ENCODE measurements around the gene EGR2. TPM values are rescaled to one million over a fixed set of nuclear protein-coding genes. Genes with fewer than 3 reads are reported as not detected.

Gene EGR2
- polyA plus RNA-seq (2011; rRNA removed) (1.6 and 4.4 TPM in 2 replicates), polyA plus RNA-seq (2017; fragmentation: RNase III; extraction: RNeasy Plus Mini Kit Qiagen cat#74134 plus additional on column Dnase treatment) (0.13 TPM in 1 of 3 replicates, not detected in the others), polyA minus RNA-seq (2011; rRNA and poly(A)+ RNA removed) (4.3 and 4.6 TPM in 2 replicates)
- polyA plus RNA-seq (2012; cell fraction: cytosol; rRNA removed), result 0.30 and 0.49 TPM in 2 replicates
- 0.80 and 1.1 TPM in 2 replicates for polyA plus RNA-seq (2012; cell fraction: nucleus; rRNA removed)

- Histone ChIP-seq H3K9me3 (no peaks in the 10 kb centered on the region), H3K27ac (peak within 1 kb of the TSS; percentile 38 to 86; a peak in 4 of 6 replicates), H3K4me2 (peak within 1 kb of the TSS; percentile 82), H3K4me3 (peak within 1 kb of the TSS; percentile 58), H3K4me1 (peaks cover 18% of the 10 kb centered on the region)
- DNase-seq (ENCODE audit: low read depth in 1 of 2, low spot score in 1 of 2) (peak; percentile 90 to 95), ATAC-seq (peak; percentile 78 to 88), FAIRE-seq (no peak)
- ChIA-PET CTCF (interaction anchor here (0.5 to 6.2 kb wide), 11 partner anchors 13 to 552 kb away, joined by 3 to 62 read pairs (median 5); no protein-coding TSS in a partner anchor), POLR2A (interaction anchor here (2.5 kb wide), 1 partner anchor 12 kb away, joined by 14 read pairs; the partner anchor contains the start of gene ADO)
- TF ChIP-seq CHD2 (IDR thresholded peaks at IDR 0.05; ENCODE audit: low read length, partially characterized antibody) (no peak), TP53 (CRISPR knock-in tag; IDR thresholded peaks at IDR 0.05) (no peak), PHF8 (IDR thresholded peaks at IDR 0.05; ENCODE audit: borderline replicate concordance, low read depth) (peak; percentile 60; the same call in 1 of the 2 replicates), RNF2 (IDR thresholded peaks at IDR 0.05; ENCODE audit: borderline replicate concordance, low read depth) (peak; percentile 24; the same call in 1 of the 2 replicates), CEBPB (IDR thresholded peaks at IDR 0.05) (no peak), ZSCAN20 (CRISPR knock-in tag; IDR thresholded peaks at IDR 0.05) (no peak), GATA3 (IDR thresholded peaks at IDR 0.05; ENCODE audit: borderline replicate concordance) (no peak), NPAS2 (CRISPR knock-in tag; IDR thresholded peaks at IDR 0.05; ENCODE audit: borderline replicate concordance) (no peak), HOXB5 (CRISPR knock-in tag; IDR thresholded peaks at IDR 0.05) (0 out of 2 replicates have a peak, but pooled peaks have one; percentile 45), TFCP2L1 (CRISPR knock-in tag; IDR thresholded peaks at IDR 0.05) (no peak), RAD21 (conservative IDR thresholded peaks at IDR 0.05 in 1 of 2, IDR thresholded peaks at IDR 0.05 in 1 of 2) (no peak), POLR2A (IDR thresholded peaks at IDR 0.05; ENCODE audit: low read length) (no peak), ZFP36 (IDR thresholded peaks at IDR 0.05; ENCODE audit: borderline replicate concordance, partially characterized antibody) (peak; percentile 97)
- TF ChIP-seq, protein P1, sequence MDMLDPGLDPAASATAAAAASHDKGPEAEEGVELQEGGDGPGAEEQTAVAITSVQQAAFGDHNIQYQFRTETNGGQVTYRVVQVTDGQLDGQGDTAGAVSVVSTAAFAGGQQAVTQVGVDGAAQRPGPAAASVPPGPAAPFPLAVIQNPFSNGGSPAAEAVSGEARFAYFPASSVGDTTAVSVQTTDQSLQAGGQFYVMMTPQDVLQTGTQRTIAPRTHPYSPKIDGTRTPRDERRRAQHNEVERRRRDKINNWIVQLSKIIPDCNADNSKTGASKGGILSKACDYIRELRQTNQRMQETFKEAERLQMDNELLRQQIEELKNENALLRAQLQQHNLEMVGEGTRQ (IDR thresholded peaks at IDR 0.05), result peak; percentile 77
- TF ChIP-seq, protein P2, sequence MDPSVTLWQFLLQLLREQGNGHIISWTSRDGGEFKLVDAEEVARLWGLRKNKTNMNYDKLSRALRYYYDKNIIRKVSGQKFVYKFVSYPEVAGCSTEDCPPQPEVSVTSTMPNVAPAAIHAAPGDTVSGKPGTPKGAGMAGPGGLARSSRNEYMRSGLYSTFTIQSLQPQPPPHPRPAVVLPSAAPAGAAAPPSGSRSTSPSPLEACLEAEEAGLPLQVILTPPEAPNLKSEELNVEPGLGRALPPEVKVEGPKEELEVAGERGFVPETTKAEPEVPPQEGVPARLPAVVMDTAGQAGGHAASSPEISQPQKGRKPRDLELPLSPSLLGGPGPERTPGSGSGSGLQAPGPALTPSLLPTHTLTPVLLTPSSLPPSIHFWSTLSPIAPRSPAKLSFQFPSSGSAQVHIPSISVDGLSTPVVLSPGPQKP (IDR thresholded peaks at IDR 0.05; ENCODE audit: low read depth, low read length), result peak; percentile 95
- TF ChIP-seq, protein P3, sequence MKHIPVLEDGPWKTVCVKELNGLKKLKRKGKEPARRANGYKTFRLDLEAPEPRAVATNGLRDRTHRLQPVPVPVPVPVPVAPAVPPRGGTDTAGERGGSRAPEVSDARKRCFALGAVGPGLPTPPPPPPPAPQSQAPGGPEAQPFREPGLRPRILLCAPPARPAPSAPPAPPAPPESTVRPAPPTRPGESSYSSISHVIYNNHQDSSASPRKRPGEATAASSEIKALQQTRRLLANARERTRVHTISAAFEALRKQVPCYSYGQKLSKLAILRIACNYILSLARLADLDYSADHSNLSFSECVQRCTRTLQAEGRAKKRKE (CRISPR knock-in tag; IDR thresholded peaks at IDR 0.05; ENCODE audit: low read depth), result no peak
- under 1% methylated on average over 32 of the region's 53 CpGs for WGBS (ENCODE audit: missing lambda C conversion rate)
Observed at GRCh38 chr10:62816331-62817120, at the start of gene EGR2. EGR2 (minus strand) TSS chr10:62816366; CDS start chr10:62816029, 337 bp downstream.

DNA sequence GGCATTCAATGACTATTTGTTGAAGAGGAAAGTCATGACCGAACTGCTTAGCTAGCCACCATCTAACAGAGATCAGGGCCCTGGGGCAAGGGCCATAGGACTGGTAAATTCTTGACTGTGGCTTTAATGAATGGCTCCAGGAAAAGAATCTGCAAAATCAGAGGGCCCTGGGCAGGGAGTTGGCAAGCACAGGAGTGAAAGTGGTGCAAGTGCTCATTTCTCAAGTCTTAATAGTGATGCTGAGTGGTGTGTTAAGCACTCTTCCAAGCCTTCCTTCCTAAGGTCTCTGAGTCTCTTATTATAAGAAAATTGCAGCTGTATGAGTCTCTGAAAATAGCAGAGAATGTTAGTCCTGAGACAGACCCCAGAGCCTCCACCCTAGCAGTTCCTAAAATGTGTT lies 46.3 kb upstream of the EGR2 start:
- CTCF ChIA-PET, result no interaction called here
- H3K4me3 ChIP-seq, result no peak overlapping the region
- FAIRE-seq, result no peak
- WGBS (ENCODE audit: missing lambda C conversion rate), result 9% methylated on average over 1 of the region's 1 CpG
- no peak for DNase-seq (ENCODE audit: low read depth in 1 of 2, low spot score in 1 of 2)
- POLR2A ChIA-PET, result no interaction called here
- TF ChIP-seq ZNF302 (CRISPR knock-in tag; IDR thresholded peaks at IDR 0.05) (no peak), NR3C1 (IDR thresholded peaks at IDR 0.05) (no peak), CEBPB (IDR thresholded peaks at IDR 0.05) (no peak), CBX2 (IDR thresholded peaks at IDR 0.05; ENCODE audit: borderline replicate concordance, low read depth) (no peak), TFCP2L1 (CRISPR knock-in tag; IDR thresholded peaks at IDR 0.05) (no peak), TP53 (CRISPR knock-in tag; IDR thresholded peaks at IDR 0.05) (no peak), FOSL2 (IDR thresholded peaks at IDR 0.05) (no peak), FOSL2 (CRISPR knock-in tag; IDR thresholded peaks at IDR 0.05) (no peak), MAX (IDR thresholded peaks at IDR 0.05) (no peak), HEYL (CRISPR knock-in tag; IDR thresholded peaks at IDR 0.05) (no peak), ZSCAN20 (CRISPR knock-in tag; IDR thresholded peaks at IDR 0.05) (no peak), CHD2 (IDR thresholded peaks at IDR 0.05; ENCODE audit: low read length, partially characterized antibody) (no peak), BHLHE40 (IDR thresholded peaks at IDR 0.05; ENCODE audit: low read depth, low read length) (no peak), SMC3 (IDR thresholded peaks at IDR 0.05) (no peak), ZFP36 (IDR thresholded peaks at IDR 0.05; ENCODE audit: borderline replicate concordance, partially characterized antibody) (no peak), ZC3H11A (IDR thresholded peaks at IDR 0.05) (no peak), KDM5A (IDR thresholded peaks at IDR 0.05) (no peak), ESRRA (IDR thresholded peaks at IDR 0.05; ENCODE audit: borderline replicate concordance, low read length) (no peak), SREBF2 (IDR thresholded peaks at IDR 0.05) (no peak), NPAS2 (CRISPR knock-in tag; IDR thresholded peaks at IDR 0.05; ENCODE audit: borderline replicate concordance) (no peak)
- TF ChIP-seq, protein P3 (CRISPR knock-in tag; IDR thresholded peaks at IDR 0.05; ENCODE audit: low read depth), result no peak
- H3K4me2 ChIP-seq, result no peak overlapping the region
- H3K4me1 ChIP-seq, result no peaks in the 10 kb centered on the region
- H3K9me3 ChIP-seq, result no peaks in the 10 kb centered on the region
- no peak for ATAC-seq
- no peak overlapping the region for H3K27ac ChIP-seq
